Loucy (cell line): ENCODE measurements around the gene OGA.

Experiments
- H2AFZ ChIP-seq: fragments of 200-600 bp; sonication (generic); 2 replicates; pipeline ENCODE4 v1.6.0; 2016; ENCODE audit warnings: antibody characterized with exemption, mild to moderate bottlenecking, low read length, moderate library complexity
- H3F3A ChIP-seq: fragments of 200-600 bp; 2 replicates; pipeline ENCODE4 v1.6.0; 2016; ENCODE audit warnings: antibody characterized with exemption, low read depth, mild to moderate bottlenecking
- H3K27me3 ChIP-seq: fragments of 200-600 bp; sonication (generic); 2 replicates; pipeline ENCODE4 v1.6.1; 2014; ENCODE audit warnings: low read length, mild to moderate bottlenecking; ENCODE audit not compliant: insufficient read depth, poor library complexity, severe bottlenecking
- H3K36me3 ChIP-seq: fragments of 200-600 bp; sonication (generic); 2 replicates; pipeline ENCODE4 v1.6.1; 2016; ENCODE audit warnings: low read length; ENCODE audit not compliant: insufficient read depth
- H3K4me1 ChIP-seq: fragments of 200-600 bp; sonication (generic); 2 replicates; pipeline ENCODE4 v1.5.1; 2014; ENCODE audit warnings: low read length, mild to moderate bottlenecking; ENCODE audit not compliant: insufficient read depth, poor library complexity, severe bottlenecking
- H3K4me2 ChIP-seq: fragments of 200-600 bp; sonication (generic); 2 replicates; pipeline ENCODE4 v1.6.0; 2014; ENCODE audit warnings: antibody characterized with exemption, low read length, low read depth, mild to moderate bottlenecking; ENCODE audit not compliant: poor library complexity, severe bottlenecking
- H3K4me3 ChIP-seq: fragments of 200-600 bp; sonication (generic); 2 replicates; pipeline ENCODE4 v1.5.1; 2014; ENCODE audit warnings: low read length, mild to moderate bottlenecking, mixed read lengths; ENCODE audit not compliant: poor library complexity, severe bottlenecking
- H3K79me2 ChIP-seq: fragments of 200-600 bp; sonication (generic); 2 replicates; pipeline ENCODE4 v1.6.1; 2014; ENCODE audit warnings: low read length; ENCODE audit not compliant: insufficient read depth
- H3K9ac ChIP-seq: fragments of 200-600 bp; sonication (generic); 2 replicates; pipeline ENCODE4 v1.6.0; 2014; ENCODE audit warnings: mild to moderate bottlenecking, low read depth, low read length, moderate library complexity; ENCODE audit not compliant: poor library complexity, severe bottlenecking
- H3K9me2 ChIP-seq: fragments of 200-600 bp; sonication (generic); replicated peaks from 2 replicates; pipeline ENCODE4 v1.6.1; 2016; ENCODE audit warnings: low read depth, low read length, mixed read lengths
- H3K9me3 ChIP-seq: fragments of 200-600 bp; sonication (generic); 2 replicates; pipeline ENCODE4 v1.6.1; 2014; ENCODE audit warnings: mild to moderate bottlenecking, antibody characterized with exemption, low read length, low read depth; ENCODE audit not compliant: insufficient read depth
- H4K20me1 ChIP-seq: fragments of 200-600 bp; sonication (generic); 2 replicates; pipeline ENCODE4 v1.6.0; 2014; ENCODE audit warnings: antibody characterized with exemption, low read length, mild to moderate bottlenecking; ENCODE audit not compliant: insufficient read depth, poor library complexity, severe bottlenecking
- CTCF ChIP-seq: fragments of 200-600 bp; sonication (generic); conservative IDR thresholded peaks from 2 replicates; pipeline ENCODE4 v1.5.1; 2014; ENCODE audit warnings: mild to moderate bottlenecking, antibody characterized with exemption, low read length
- EZH2phosphoT487 ChIP-seq: fragments of 200-600 bp; IDR thresholded peaks from 2 replicates; pipeline ENCODE4 v1.6.1; 2018; ENCODE audit warnings: antibody characterized with exemption, mild to moderate bottlenecking, moderate library complexity, borderline replicate concordance

The OGA gene

GRCh38 chr10:101839416-101840063 is 21.3 kb upstream of the OGA start:
- Histone ChIP-seq H3K9ac (no peak overlapping the region), H2AFZ (no peak overlapping the region)

GRCh38 chr10:101839002-101839401 is 20.8 kb upstream of the OGA start:
- Histone ChIP-seq H3K9me3 (no peaks in the 10 kb centered on the region), H3K9me2 (no peaks in the 10 kb centered on the region), H3K4me3 (no peak overlapping the region), H3K4me2 (no peak overlapping the region), H2AFZ (no peak overlapping the region), H3K36me3 (no peaks in the 10 kb centered on the region), H3K4me1 (peaks cover 16% of the 10 kb centered on the region), H3K9ac (no peak overlapping the region), H3F3A (no peaks in the 10 kb centered on the region), H3K27me3 (no peaks in the 10 kb centered on the region), H3K79me2 (no peaks in the 10 kb centered on the region), H4K20me1 (no peaks in the 10 kb centered on the region)
- no peak for TF ChIP-seq CTCF
- no peak for TF ChIP-seq EZH2phosphoT487

More at GRCh38 chr10:101839416-101840063, 21.3 kb upstream of the OGA start:
- Histone ChIP-seq H3K36me3 (no peaks in the 10 kb centered on the region), H3K4me3 (no peak overlapping the region), H3K4me2 (no peak overlapping the region), H4K20me1 (no peaks in the 10 kb centered on the region), H3K9me3 (no peaks in the 10 kb centered on the region), H3K79me2 (no peaks in the 10 kb centered on the region), H3K4me1 (peaks cover 11% of the 10 kb centered on the region), H3K27me3 (no peaks in the 10 kb centered on the region), H3F3A (no peaks in the 10 kb centered on the region), H3K9me2 (no peaks in the 10 kb centered on the region)
- TF ChIP-seq CTCF (no peak), EZH2phosphoT487 (no peak)

- H3K9ac ChIP-seq, result no peak overlapping the region
- no peaks in the 10 kb centered on the region for H3K9me2 ChIP-seq
- no peaks in the 10 kb centered on the region for H4K20me1 ChIP-seq
- H3K36me3 ChIP-seq, result no peaks in the 10 kb centered on the region
- no peak overlapping the region for H3K4me2 ChIP-seq
- H3K27me3 ChIP-seq, result no peaks in the 10 kb centered on the region
- H3F3A ChIP-seq, result no peaks in the 10 kb centered on the region
- no peak for TF ChIP-seq EZH2phosphoT487
- TF ChIP-seq CTCF, result no peak
- H3K4me1 ChIP-seq, result peaks cover 18% of the 10 kb centered on the region
- no peak overlapping the region for H2AFZ ChIP-seq
- H3K4me3 ChIP-seq, result no peak overlapping the region
- H3K79me2 ChIP-seq, result no peaks in the 10 kb centered on the region
- no peaks in the 10 kb centered on the region for H3K9me3 ChIP-seq
Measured at GRCh38 chr10:101838416-101838970, 20.2 kb upstream of the OGA start.
